ENCODE data around the gene NANOG. TPM values are rescaled to one million over a fixed set of nuclear protein-coding genes. Genes with fewer than 3 reads are reported as not detected.
A peak's percentile ranks its signal among the peaks of the same experiment; 100 is the strongest.
"Not testable (repeated sequence)": the region's sequence is repeated elsewhere in the genome, so short reads cannot be mapped to it uniquely, and the experiment has no call there.

Gene NANOG
- total RNA-seq, 1 donor from 2014 or later: not detected

DNA sequence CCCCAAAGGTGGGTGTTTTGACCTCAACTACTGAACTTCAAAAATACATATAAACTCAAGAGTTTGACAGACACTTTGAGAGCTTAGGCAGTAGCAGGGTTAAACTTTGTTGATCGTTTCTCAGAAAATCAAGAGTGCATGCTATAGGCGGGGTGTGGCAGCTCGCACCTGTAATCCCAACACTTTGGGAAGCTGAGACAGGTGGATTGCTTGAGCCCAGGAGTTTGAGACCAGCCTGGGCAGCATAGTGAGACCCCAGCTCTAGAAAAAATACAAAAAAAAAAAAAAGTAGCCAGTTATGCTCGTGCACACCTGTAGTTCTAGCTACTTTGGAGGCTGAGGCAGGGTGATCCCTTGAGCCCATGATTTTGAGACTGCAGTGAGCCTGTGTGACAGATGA is 12.3 kb downstream of the NANOG start:
- DNase-seq (ENCODE audit: extremely low spot score, unreplicated experiment): no peak
- H3K4me1 Mint-ChIP-seq (ENCODE audit: unreplicated experiment): no peaks in the 10 kb centered on the region
- no peak overlapping the region for H3K4me3 Mint-ChIP-seq
- no peaks in the 10 kb centered on the region for H3K36me3 Mint-ChIP-seq
- H3K27me3 Mint-ChIP-seq: no peaks in the 10 kb centered on the region
- no peak overlapping the region for H3K27ac Mint-ChIP-seq
- H3K9me3 Mint-ChIP-seq: no peaks in the 10 kb centered on the region
- TF ChIP-seq CTCF (conservative IDR thresholded peaks at IDR 0.05): no peak

DNA sequence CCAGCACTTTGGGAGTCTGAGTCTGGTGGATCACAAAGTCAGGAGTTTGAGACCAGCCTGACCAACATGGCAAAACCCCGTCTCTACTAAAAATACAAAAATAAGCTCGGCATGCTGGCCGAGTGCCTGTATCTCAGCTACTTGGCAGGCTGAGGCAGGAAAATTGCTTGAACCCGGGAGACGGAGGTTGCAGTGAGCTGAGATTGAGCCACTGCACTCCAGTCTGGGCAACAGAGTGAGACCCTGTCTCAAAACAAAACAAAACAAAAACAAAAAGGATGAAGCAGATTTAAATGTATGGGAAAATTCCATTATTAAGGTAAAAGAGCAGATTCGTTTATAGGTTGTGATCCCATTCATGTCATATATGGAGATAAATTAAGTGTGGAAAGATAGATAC is 17.1 kb downstream of the NANOG start:
- H3K9me3 Mint-ChIP-seq; H3K36me3 Mint-ChIP-seq; H3K27ac Mint-ChIP-seq; DNase-seq (ENCODE audit: extremely low spot score, unreplicated experiment); H3K27me3 Mint-ChIP-seq; H3K4me1 Mint-ChIP-seq (ENCODE audit: unreplicated experiment); H3K4me3 Mint-ChIP-seq: not testable (repeated sequence)

- peak; percentile 97 for TF ChIP-seq CTCF (conservative IDR thresholded peaks at IDR 0.05)
- Mint-ChIP-seq H3K27ac (peak overlapping the region; percentile 7), H3K27me3 (no peaks in the 10 kb centered on the region), H3K4me3 (no peak overlapping the region), H3K4me1 (ENCODE audit: unreplicated experiment) (no peaks in the 10 kb centered on the region), H3K36me3 (no peaks in the 10 kb centered on the region), H3K9me3 (no peaks in the 10 kb centered on the region)
- DNase-seq (ENCODE audit: extremely low spot score, unreplicated experiment): peak; percentile 73
These were observed 17.8 kb downstream of the NANOG start for GRCh38 chr12:7806863-7807487.

DNA sequence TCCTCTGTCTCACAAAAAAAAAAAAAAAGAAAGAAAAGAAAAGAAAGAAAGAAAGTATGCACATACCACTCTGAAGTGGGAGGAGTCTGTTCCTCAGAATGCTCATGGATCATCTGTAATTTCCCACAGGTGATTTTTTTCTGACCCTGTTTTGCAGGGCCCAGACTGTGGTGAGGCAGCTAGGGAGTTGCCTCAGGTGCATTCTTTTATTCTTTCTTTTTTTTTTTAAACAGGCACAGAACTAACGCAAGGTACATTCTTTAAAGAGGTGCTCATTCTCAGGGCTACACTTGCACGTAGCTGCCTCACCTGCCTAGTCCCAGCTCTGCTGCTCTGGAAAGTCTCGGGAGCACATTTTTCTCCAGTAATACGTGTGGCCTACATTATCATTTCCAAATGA is 36.6 kb downstream of the NANOG start:
- H3K36me3 Mint-ChIP-seq; H3K27me3 Mint-ChIP-seq; H3K9me3 Mint-ChIP-seq; H3K4me1 Mint-ChIP-seq (ENCODE audit: unreplicated experiment); DNase-seq (ENCODE audit: extremely low spot score, unreplicated experiment): not testable (repeated sequence)
- H3K27ac Mint-ChIP-seq: peak overlapping the region; percentile 98
- peak overlapping the region; percentile 28 for H3K4me3 Mint-ChIP-seq

DNA sequence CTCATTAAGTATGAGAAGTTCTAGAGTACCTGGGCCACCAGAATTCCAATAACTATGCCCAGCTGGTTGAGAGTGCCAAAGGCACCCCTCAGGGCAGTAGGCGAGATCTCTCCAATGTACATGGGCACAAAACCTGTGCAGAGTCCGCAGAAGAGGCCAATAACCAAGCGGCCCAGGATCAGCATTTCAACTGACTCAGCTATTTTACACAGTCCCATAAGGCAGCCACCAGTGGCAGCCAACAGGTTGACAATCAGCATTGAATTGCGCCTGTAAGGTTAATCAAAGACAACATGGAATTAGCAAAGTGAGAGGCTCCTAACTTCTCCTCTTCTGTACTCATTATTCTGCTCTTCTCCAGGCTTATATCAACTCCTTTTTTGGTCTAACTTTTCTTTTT is 40.5 kb downstream of the NANOG start:
- not testable (repeated sequence) for H3K36me3 Mint-ChIP-seq; H3K4me1 Mint-ChIP-seq (ENCODE audit: unreplicated experiment); H3K27me3 Mint-ChIP-seq; DNase-seq (ENCODE audit: extremely low spot score, unreplicated experiment); H3K4me3 Mint-ChIP-seq; H3K9me3 Mint-ChIP-seq
- H3K27ac Mint-ChIP-seq: peak overlapping the region; percentile 49

DNA sequence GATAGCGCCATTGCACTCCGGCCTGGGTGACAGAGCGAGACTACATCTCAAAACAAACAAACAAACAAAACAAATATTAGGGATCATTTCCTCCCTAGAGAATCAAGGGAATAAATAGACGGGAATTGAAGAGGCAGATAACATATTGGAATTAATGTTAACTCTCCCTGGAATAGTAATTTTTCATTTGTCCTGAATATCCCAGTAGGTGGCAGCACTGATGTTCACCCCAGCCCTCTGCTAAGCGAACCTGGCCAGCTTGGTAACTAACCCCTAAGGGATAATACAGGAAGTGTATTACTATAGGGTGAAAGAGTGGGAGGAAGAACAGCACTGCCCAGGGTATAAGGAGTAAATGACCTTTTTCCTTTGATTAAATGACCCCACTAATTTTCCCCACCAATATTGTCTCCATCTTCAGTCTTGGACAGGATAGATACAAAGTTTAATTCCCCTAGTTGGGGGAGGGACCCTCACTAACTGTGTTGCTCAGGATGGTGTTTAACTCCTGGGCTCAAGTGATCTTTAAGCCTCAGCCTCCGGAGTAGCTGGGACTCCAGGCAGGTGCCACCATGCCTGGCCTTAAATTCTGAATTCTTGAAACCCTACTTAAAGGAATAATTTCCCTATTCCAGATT is 43.0 kb downstream of the NANOG start:
- H3K27me3 Mint-ChIP-seq: no peaks in the 10 kb centered on the region
- H3K4me1 Mint-ChIP-seq (ENCODE audit: unreplicated experiment): peaks cover 4% of the 10 kb centered on the region
- peak; percentile 69 for TF ChIP-seq CTCF (conservative IDR thresholded peaks at IDR 0.05)
- H3K9me3 Mint-ChIP-seq: no peaks in the 10 kb centered on the region
- no peaks in the 10 kb centered on the region for H3K36me3 Mint-ChIP-seq
- H3K27ac Mint-ChIP-seq: peak overlapping the region; percentile 32
- H3K4me3 Mint-ChIP-seq: no peak overlapping the region
- DNase-seq (ENCODE audit: extremely low spot score, unreplicated experiment): no peak

DNA sequence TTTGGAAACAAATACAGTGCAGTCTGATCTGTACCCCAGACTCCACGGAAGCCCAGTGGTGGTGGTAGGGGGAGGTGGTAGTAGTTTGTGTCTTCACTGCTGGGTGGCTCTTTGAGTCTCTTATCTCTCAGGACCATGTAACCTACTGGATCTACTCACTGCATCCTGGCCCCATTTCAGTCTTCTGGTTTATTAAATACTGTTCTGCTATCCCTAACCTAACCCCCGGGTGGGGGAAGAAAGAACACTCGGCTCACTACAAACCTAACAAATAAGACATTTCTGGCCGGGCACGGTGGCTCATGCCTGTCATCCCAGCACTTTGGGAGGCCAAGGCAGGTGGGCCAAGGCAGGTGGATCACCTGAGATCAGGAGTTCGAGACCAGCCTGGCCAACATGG is 44.0 kb downstream of the NANOG start:
- not testable (repeated sequence) for DNase-seq (ENCODE audit: extremely low spot score, unreplicated experiment); H3K27me3 Mint-ChIP-seq; H3K4me3 Mint-ChIP-seq; H3K36me3 Mint-ChIP-seq; H3K9me3 Mint-ChIP-seq; H3K4me1 Mint-ChIP-seq (ENCODE audit: unreplicated experiment)
- H3K27ac Mint-ChIP-seq: peak overlapping the region; percentile 70

All from type B pancreatic cell (in vitro differentiated cells).